Peyer's patch (tissue), 4 donors: ENCODE measurements around the gene GPSM1. TPM values are rescaled to one million over a fixed set of nuclear protein-coding genes. Genes with fewer than 3 reads are reported as not detected.

Source experiments
- DNase-seq, 3 donors: peaks; one replicate each; pipeline ENCODE4 v3.0.0-alpha.2; 2017 to 2019
- H3K27ac ChIP-seq, 4 donors: fragments of 200-600 bp; sonication (generic); one replicate each; pipeline ENCODE4 v1.5.1; 2016 to 2019
- H3K27me3 ChIP-seq, 2 donors: fragments of 200-600 bp; sonication (generic); one replicate each; pipeline ENCODE4 v1.5.1; 2019
- H3K36me3 ChIP-seq, 3 donors: fragments of 200-600 bp; sonication (generic); one replicate each; pipeline ENCODE4 v1.5.1; 2016 to 2019
- H3K4me1 ChIP-seq, 4 donors: fragments of 200-600 bp; sonication (generic); one replicate each; pipeline ENCODE4 v1.5.1; 2016 to 2019
- H3K4me3 ChIP-seq, 4 donors: fragments of 200-600 bp; sonication (generic); 1 replicate in 3 of 4; 2 replicates in 1 of 4; pipeline ENCODE4 v1.5.1; 2016 to 2019; ENCODE audit warnings: mild to moderate bottlenecking in 1 of 4
- H3K9me3 ChIP-seq, 4 donors: fragments of 200-600 bp; sonication (generic); one replicate each; pipeline ENCODE4 v1.5.1; 2016 to 2019; ENCODE audit warnings: mild to moderate bottlenecking in 1 of 4
- CTCF ChIP-seq, 6 experiments: fragments of 450-650 bp in 4 of 6; fragments of 200-600 bp in 2 of 6; sonication (generic) in 1 of 6; IDR thresholded peaks; one replicate each; pipeline ENCODE4 v1.5.1; 2017 to 2019; ENCODE audit warnings: antibody characterized with exemption in 6 of 6, mild to moderate bottlenecking in 3 of 6, moderate library complexity in 1 of 6
- POLR2A ChIP-seq, 2 donors: fragments of 450-650 bp; IDR thresholded peaks; one replicate each; pipeline ENCODE4 v1.5.1; 2017; ENCODE audit warnings: antibody characterized with exemption in 2 of 2, mild to moderate bottlenecking in 2 of 2, moderate library complexity in 2 of 2
- total RNA-seq, 4 donors: library from RNA; depleted of rRNA; stranded (reverse); fragments of >200 nt; gene quantifications; one replicate each; pipeline ENCODE4 v1.1.0, GENCODE V29; 2016

GPSM1 gene
- total RNA-seq, 4 donors from 2014 or later, result 3.7 to 25.6 (median 6.0) TPM

DNA sequence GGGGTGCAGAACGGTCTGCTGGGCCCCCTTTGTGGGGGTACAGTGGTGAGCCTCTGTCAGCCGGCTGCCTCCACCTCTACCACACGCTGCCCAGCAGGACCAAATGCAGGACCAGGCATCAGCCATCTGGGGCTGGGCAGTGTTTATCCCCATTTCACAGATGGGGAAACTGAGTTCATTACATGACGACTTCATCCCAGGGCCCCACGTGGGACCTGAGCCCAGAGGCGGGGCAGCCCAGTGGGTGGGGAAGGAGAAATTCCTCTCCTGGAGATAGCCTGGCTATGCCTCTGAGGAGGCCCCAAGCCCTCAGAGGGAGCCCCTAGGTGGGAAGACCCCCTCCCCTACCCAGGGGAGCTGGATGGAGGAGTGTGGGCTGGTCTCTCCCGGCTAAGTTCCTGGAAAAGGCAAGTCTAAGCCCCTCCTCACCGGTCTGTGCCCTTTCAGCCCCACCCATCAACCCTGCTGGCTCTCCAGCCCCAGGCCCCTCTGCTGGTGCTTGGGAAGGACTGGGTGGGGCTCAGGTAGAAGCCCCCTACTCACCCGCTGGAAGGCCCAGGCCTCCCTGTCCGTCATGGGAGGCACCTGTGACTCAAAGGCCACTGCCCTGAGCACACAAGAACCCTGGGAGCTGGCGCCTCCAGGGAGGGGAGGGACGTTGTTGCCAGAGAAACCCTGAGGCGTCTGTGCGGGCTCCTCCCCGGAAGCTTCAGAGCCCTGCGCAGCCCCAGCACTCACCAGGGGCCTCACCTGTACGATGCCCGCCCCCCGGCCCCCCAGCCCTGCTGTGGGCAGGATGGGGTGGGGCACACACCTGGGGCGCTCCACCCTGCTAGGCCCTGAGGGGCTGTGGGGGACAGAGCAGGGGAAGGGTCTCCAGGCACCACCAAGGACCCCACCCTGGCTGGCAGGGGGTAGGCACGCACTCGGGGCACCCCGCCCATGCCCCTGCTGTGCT lies 16.0 kb upstream of the GPSM1 start:
- no peaks in the 10 kb centered on the region for H3K36me3 ChIP-seq
- DNase-seq, result peak in 2 of 3 donors; percentile 55 to 67
- no peaks in the 10 kb centered on the region for H3K27me3 ChIP-seq
- no peak overlapping the region for H3K4me3 ChIP-seq
- H3K4me1 ChIP-seq, result peaks cover 0 to 11% (median 0%) of the 10 kb centered on the region in 4 donors
- no peak overlapping the region for H3K27ac ChIP-seq
- TF ChIP-seq POLR2A (IDR thresholded peaks at IDR 0.05), result no peak
- no peak for TF ChIP-seq CTCF (IDR thresholded peaks at IDR 0.05)
- peaks cover 0 to 13% (median 1%) of the 10 kb centered on the region in 4 donors for H3K9me3 ChIP-seq

- Histone ChIP-seq H3K9me3 (peaks cover 0 to 13% (median 1%) of the 10 kb centered on the region in 4 donors), H3K27me3 (no peaks in the 10 kb centered on the region), H3K4me1 (peaks cover 0 to 8% (median 0%) of the 10 kb centered on the region in 4 donors), H3K27ac (no peak overlapping the region), H3K36me3 (no peaks in the 10 kb centered on the region), H3K4me3 (no peak overlapping the region)
- TF ChIP-seq POLR2A (IDR thresholded peaks at IDR 0.05) (no peak), CTCF (IDR thresholded peaks at IDR 0.05) (no peak)
- DNase-seq, result no peak
Measured at GRCh38 chr9:136312009-136312375, 15.3 kb upstream of the GPSM1 start.

DNA sequence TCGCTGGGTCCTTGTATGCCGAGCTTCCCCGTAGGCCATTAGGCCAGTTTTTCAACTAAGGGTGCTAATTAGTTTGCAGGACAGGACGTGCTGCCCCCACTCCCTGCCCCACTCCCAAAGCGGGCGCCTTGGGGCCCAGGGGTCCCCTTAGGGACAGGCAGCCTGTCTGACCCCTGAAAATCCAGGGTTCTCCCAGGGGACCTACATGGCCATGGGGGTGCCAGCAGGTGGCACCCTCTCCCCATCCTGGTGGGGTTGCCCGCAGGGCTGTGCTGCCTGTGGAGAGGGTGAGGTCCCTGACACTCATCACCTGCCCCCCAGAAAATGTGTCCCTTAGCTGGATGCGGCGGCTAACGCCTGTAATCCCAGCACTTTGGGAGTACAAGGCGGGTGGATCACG lies 14.9 kb upstream of the GPSM1 start:
- Histone ChIP-seq H3K27ac (no peak overlapping the region), H3K36me3 (no peaks in the 10 kb centered on the region), H3K4me3 (no peak overlapping the region), H3K9me3 (peaks cover 0 to 13% (median 1%) of the 10 kb centered on the region in 4 donors), H3K4me1 (peaks cover 0 to 4% (median 0%) of the 10 kb centered on the region in 4 donors), H3K27me3 (no peaks in the 10 kb centered on the region)
- no peak for DNase-seq
- TF ChIP-seq POLR2A (IDR thresholded peaks at IDR 0.05) (no peak), CTCF (IDR thresholded peaks at IDR 0.05) (peak in 4 of 6 experiments; percentile 39 to 51 (median 43))

DNA sequence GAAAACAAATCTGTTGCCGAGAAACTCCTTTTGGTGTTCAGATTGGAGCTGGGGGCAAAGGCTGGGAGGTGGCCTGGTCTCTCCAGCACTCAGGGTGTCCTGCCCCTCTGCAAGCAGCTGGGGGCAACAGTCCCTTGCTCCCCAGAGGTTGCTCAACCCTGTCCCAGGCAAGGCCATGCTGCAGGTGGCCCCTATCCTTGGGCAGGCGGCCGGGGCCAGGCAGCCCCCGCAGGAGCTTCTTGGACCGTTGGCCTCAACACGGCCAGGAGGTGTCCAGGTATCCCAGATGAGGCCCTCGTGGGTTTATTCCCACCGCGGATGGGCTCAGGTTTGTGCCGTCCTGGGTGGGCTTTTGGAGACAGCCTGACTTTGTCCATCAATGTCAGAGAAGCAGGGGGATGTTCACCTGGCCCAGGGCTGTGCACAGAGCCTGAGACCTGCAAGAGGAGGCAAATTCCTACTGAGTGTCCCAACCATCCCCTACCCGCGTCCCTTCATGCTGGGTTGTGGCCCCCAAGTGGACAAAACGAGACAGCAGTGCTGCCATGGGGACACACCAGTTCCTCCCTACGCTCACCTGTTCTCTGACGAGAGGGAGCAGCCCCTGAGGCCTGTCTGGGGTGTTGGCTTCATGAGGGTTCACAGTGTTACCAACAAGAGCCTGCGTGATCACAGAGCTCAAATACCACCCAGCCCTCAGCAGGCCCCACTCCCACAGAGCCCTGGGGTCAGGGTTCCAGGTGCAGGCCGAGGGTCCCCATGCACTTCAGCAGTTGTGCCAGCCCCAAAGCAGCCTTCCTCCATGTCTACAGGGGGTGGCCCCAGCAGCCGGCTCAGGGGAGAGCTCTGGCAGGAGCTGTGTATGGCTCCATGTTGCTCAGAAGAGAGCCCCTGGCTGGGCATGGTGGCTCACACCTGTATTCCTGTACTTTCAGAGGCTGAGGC lies 14.0 kb upstream of the GPSM1 start:
- DNase-seq, result no peak
- H3K36me3 ChIP-seq, result no peaks in the 10 kb centered on the region
- no peaks in the 10 kb centered on the region for H3K27me3 ChIP-seq
- H3K4me3 ChIP-seq, result no peak overlapping the region
- H3K4me1 ChIP-seq, result peaks cover 0 to 4% (median 0%) of the 10 kb centered on the region in 4 donors
- H3K9me3 ChIP-seq, result peaks cover 0 to 13% (median 1%) of the 10 kb centered on the region in 4 donors
- TF ChIP-seq POLR2A (IDR thresholded peaks at IDR 0.05) (no peak), CTCF (IDR thresholded peaks at IDR 0.05) (no peak)
- H3K27ac ChIP-seq, result no peak overlapping the region

DNA sequence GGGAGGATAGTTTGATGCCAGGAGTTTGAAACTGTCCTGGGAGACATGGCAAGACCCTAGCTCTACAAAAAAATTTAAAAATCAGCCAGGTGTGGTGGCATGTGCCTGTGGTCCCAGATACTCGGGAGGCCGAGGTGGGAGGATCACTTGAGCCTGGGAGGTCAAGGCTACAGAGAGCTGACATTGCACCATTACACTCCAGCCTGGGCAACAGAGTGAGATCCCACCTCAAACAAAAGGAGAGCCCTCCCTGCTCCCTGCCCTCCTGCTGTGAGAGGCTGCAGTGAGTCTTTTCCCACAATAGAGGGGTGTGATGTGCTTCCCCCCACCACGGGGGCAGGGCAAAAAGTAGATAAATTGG lies 13.3 kb upstream of the GPSM1 start:
- Histone ChIP-seq H3K36me3 (no peaks in the 10 kb centered on the region), H3K27me3 (no peaks in the 10 kb centered on the region), H3K9me3 (peaks cover 0 to 13% (median 1%) of the 10 kb centered on the region in 4 donors), H3K4me1 (peaks cover 0 to 4% (median 0%) of the 10 kb centered on the region in 4 donors), H3K27ac (no peak overlapping the region), H3K4me3 (no peak overlapping the region)
- TF ChIP-seq POLR2A (IDR thresholded peaks at IDR 0.05) (no peak), CTCF (IDR thresholded peaks at IDR 0.05) (no peak)
- DNase-seq, result no peak
